C4-2B (cell line): ENCODE results near the gene KLHL2.

Experiments used
- CTCF ChIP-seq: fragments of 450-650 bp; conservative IDR thresholded peaks from 2 replicates; pipeline ENCODE4 v1.5.1; 2017; ENCODE audit warnings: mild to moderate bottlenecking
- ZFX ChIP-seq: fragments of 450-650 bp; IDR thresholded peaks from 2 replicates; pipeline ENCODE4 v1.6.1; 2017

- TF ChIP-seq ZFX (no peak), CTCF (no peak)
Measured at GRCh38 chr4:165361810-165362209, 154.4 kb downstream of the KLHL2 start.
